Left ventricle myocardium inferior (tissue), 1 donor: ENCODE data around the gene PGAM1. TPM values are rescaled to one million over a fixed set of nuclear protein-coding genes. Genes with fewer than 3 reads are reported as not detected.
A peak's percentile ranks its signal among the peaks of the same experiment; 100 is the strongest.
"Not testable (repeated sequence)": the region's sequence is repeated elsewhere in the genome, so short reads cannot be mapped to it uniquely, and the experiment has no call there.

Experiments used
- DNase-seq: peaks from one replicate; pipeline ENCODE4 v3.0.0-alpha.2; 2020
- H3K27ac ChIP-seq: fragments of 200-600 bp; replicated peaks from 2 replicates; pipeline ENCODE4 v1.8.0; 2021
- H3K27me3 ChIP-seq: fragments of 200-600 bp; 2 replicates; pipeline ENCODE4 v1.8.0; 2021; ENCODE audit warnings: low read depth
- H3K36me3 ChIP-seq: fragments of 200-600 bp; 2 replicates; pipeline ENCODE4 v1.8.0; 2021
- H3K4me1 ChIP-seq: fragments of 200-600 bp; 2 replicates; pipeline ENCODE4 v1.8.0; 2021
- H3K4me3 ChIP-seq: fragments of 200-600 bp; 2 replicates; pipeline ENCODE4 v1.8.0; 2021; ENCODE audit warnings: mild to moderate bottlenecking, moderate library complexity
- H3K9me3 ChIP-seq: fragments of 200-600 bp; replicated peaks from 2 replicates; pipeline ENCODE4 v1.8.0; 2021
- CTCF ChIP-seq: fragments of 200-600 bp; IDR thresholded peaks from 2 replicates; pipeline ENCODE4 v1.8.0; 2021; ENCODE audit warnings: antibody characterized with exemption, mild to moderate bottlenecking, borderline replicate concordance
- intact Hi-C: fragments of 100-400 bp; cut with micrococcal nuclease; formaldehyde crosslinking; loops from one replicate; pipeline ENCODE4 v1.11.0; 2022
- total RNA-seq: library from RNA; stranded (reverse); fragmentation: NEBNext Ultra II Directional; extraction: Animal tissue kit (Norgen Biotek cat#: 25700); gene quantifications from one replicate; pipeline ENCODE4 v1.2.1, GENCODE V29; 2021
- donor health status: DM: no; HTN: yes; CAD: no; lungs with severe emphysema.

Gene PGAM1
- total RNA-seq, 1 donor from 2014 or later, result 233 TPM

GRCh38 chr10:97404044-97404443 is 21.9 kb upstream of the PGAM1 start:
- intact Hi-C loops, result no loop called here

DNA sequence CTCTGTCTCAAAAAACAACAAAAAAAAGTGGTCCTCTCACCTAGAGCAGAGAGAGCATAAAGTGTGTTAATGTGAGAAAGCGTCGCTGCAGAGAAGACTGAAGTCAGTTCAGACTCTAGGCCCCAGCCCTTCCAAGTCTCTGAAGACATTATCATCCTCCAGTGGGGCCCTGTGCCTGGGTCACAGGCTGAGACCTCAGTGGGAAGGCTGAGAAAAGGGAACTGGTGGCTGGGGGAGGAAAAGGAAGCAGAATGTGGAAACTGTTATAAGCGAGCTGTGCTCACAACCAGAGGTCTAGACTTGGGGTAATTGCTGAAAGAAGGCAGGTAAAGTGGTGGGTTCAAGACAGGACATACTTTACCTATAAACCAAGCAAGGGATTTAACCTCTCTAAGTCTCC is 19.9 kb upstream of the PGAM1 start:
- H3K36me3 ChIP-seq, result no peaks in the 10 kb centered on the region
- H3K27ac ChIP-seq, result no peak overlapping the region
- TF ChIP-seq CTCF, result no peak
- peaks cover 13% of the 10 kb centered on the region for H3K4me1 ChIP-seq
- no peaks in the 10 kb centered on the region for H3K27me3 ChIP-seq
- intact Hi-C loops, result no loop called here
- no peak overlapping the region for H3K4me3 ChIP-seq
- no peak for DNase-seq
- H3K9me3 ChIP-seq, result no peaks in the 10 kb centered on the region

More at GRCh38 chr10:97404044-97404443, 21.9 kb upstream of the PGAM1 start:
- no peak overlapping the region for H3K4me3 ChIP-seq
- no peak for DNase-seq
- H3K36me3 ChIP-seq, result no peaks in the 10 kb centered on the region
- no peaks in the 10 kb centered on the region for H3K27me3 ChIP-seq
- TF ChIP-seq CTCF, result no peak
- no peak overlapping the region for H3K27ac ChIP-seq
- peaks cover 28% of the 10 kb centered on the region for H3K4me1 ChIP-seq
- no peaks in the 10 kb centered on the region for H3K9me3 ChIP-seq

GRCh38 chr10:97406483-97406882 is 19.5 kb upstream of the PGAM1 start:
- H3K4me1 ChIP-seq, result peaks cover 11% of the 10 kb centered on the region
- H3K36me3 ChIP-seq, H3K27me3 ChIP-seq, H3K9me3 ChIP-seq, intact Hi-C loops, H3K27ac ChIP-seq, H3K4me3 ChIP-seq, DNase-seq: not testable (repeated sequence)

GRCh38 chr10:97407211-97407951 is 18.6 kb upstream of the PGAM1 start:
- H3K4me3 ChIP-seq, result peak overlapping the region; percentile 34
- TF ChIP-seq CTCF, result peak; percentile 92
- H3K36me3 ChIP-seq, result no peaks in the 10 kb centered on the region
- H3K9me3 ChIP-seq, result no peaks in the 10 kb centered on the region
- no peak for DNase-seq
- intact Hi-C loops, result no loop called here
- no peaks in the 10 kb centered on the region for H3K27me3 ChIP-seq
- peak overlapping the region; percentile 36 for H3K27ac ChIP-seq
- peaks cover 9% of the 10 kb centered on the region for H3K4me1 ChIP-seq

- intact Hi-C loops, result no loop called here
- H3K4me3 ChIP-seq, result no peak overlapping the region
- no peaks in the 10 kb centered on the region for H3K36me3 ChIP-seq
- H3K4me1 ChIP-seq, result peaks cover 9% of the 10 kb centered on the region
- DNase-seq, result no peak
- H3K9me3 ChIP-seq, result no peaks in the 10 kb centered on the region
- no peak for TF ChIP-seq CTCF
- no peak overlapping the region for H3K27ac ChIP-seq
- no peaks in the 10 kb centered on the region for H3K27me3 ChIP-seq
Observed at GRCh38 chr10:97407952-97408248, 18.1 kb upstream of the PGAM1 start.

- Histone ChIP-seq H3K4me1 (peaks cover 9% of the 10 kb centered on the region), H3K9me3 (no peaks in the 10 kb centered on the region), H3K27me3 (no peaks in the 10 kb centered on the region), H3K4me3 (no peak overlapping the region), H3K36me3 (no peaks in the 10 kb centered on the region), H3K27ac (no peak overlapping the region)
- TF ChIP-seq CTCF, result no peak
- intact Hi-C loops, result no loop called here
- DNase-seq, result no peak
Observed at GRCh38 chr10:97408496-97408992, 17.4 kb upstream of the PGAM1 start.
